GM19397 (cell line): ENCODE data around the gene DYNLT3.

Experiments
- ATAC-seq: cut with Tn5 transposase; IDR thresholded peaks from one replicate; pipeline ENCODE4 v1.9.1; 2021; ENCODE audit warnings: mild to moderate bottlenecking, moderate library complexity; ENCODE audit not compliant: unreplicated experiment

The DYNLT3 gene

GRCh38 chrX:37846141-37846540, 1.2 kb downstream of the DYNLT3 start:
- no peak for ATAC-seq

- no peak for ATAC-seq
Observed at GRCh38 chrX:37844622-37845021, 2.7 kb downstream of the DYNLT3 start.

- ATAC-seq, result no peak
Observed at GRCh38 chrX:37840931-37841330, 6.4 kb downstream of the DYNLT3 start.

- ATAC-seq, result no peak
Observed at GRCh38 chrX:37834937-37835336, 12.4 kb downstream of the DYNLT3 start.

GRCh38 chrX:37830371-37830770, 17.0 kb downstream of the DYNLT3 start:
- no peak for ATAC-seq

GRCh38 chrX:37829721-37830120, 17.6 kb downstream of the DYNLT3 start:
- no peak for ATAC-seq

- ATAC-seq, result no peak
Observed at GRCh38 chrX:37825215-37825842, 22.0 kb downstream of the DYNLT3 start.

GRCh38 chrX:37824491-37825214, 22.7 kb downstream of the DYNLT3 start:
- ATAC-seq, result no peak

GRCh38 chrX:37820646-37821045, 26.7 kb downstream of the DYNLT3 start:
- no peak for ATAC-seq

- ATAC-seq, result peak; percentile 33
Observed at GRCh38 chrX:37818031-37818430, 29.3 kb downstream of the DYNLT3 start.

- peak; percentile 46 for ATAC-seq
Observed at GRCh38 chrX:37817579-37817978, 29.8 kb downstream of the DYNLT3 start.

GRCh38 chrX:37817176-37817575, 30.2 kb downstream of the DYNLT3 start:
- ATAC-seq, result peak; percentile 21

- peak; percentile 14 for ATAC-seq
Observed at GRCh38 chrX:37816766-37817165, 30.6 kb downstream of the DYNLT3 start.

- ATAC-seq, result no peak
Observed at GRCh38 chrX:37815366-37815765, 32.0 kb downstream of the DYNLT3 start.

GRCh38 chrX:37813570-37813969, 33.8 kb downstream of the DYNLT3 start:
- no peak for ATAC-seq

- ATAC-seq, result no peak
Observed at GRCh38 chrX:37812110-37812509, 35.3 kb downstream of the DYNLT3 start.

GRCh38 chrX:37809970-37810369, 37.4 kb downstream of the DYNLT3 start:
- ATAC-seq, result no peak

GRCh38 chrX:37803057-37803456, 44.3 kb downstream of the DYNLT3 start:
- ATAC-seq, result no peak

- no peak for ATAC-seq
Observed at GRCh38 chrX:37802028-37802427, 45.3 kb downstream of the DYNLT3 start.

GRCh38 chrX:37800717-37801116, 46.7 kb downstream of the DYNLT3 start:
- ATAC-seq, result no peak

GRCh38 chrX:37799936-37800335, 47.4 kb downstream of the DYNLT3 start:
- ATAC-seq, result no peak

GRCh38 chrX:37796805-37797204, 50.6 kb downstream of the DYNLT3 start:
- ATAC-seq, result peak; percentile 80

GRCh38 chrX:37796310-37796709, 51.1 kb downstream of the DYNLT3 start:
- ATAC-seq, result no peak
